Neuronal stem cell (in vitro differentiated cells): ENCODE results near the gene FOXP1.

Experiments
- DNase-seq: peaks from one replicate; pipeline ENCODE4 v3.0.0-alpha.2; 2013; ENCODE audit warnings: low spot score
- H2AFZ ChIP-seq: one replicate; pipeline ENCODE4 v1.6.1; 2013; ENCODE audit warnings: mild to moderate bottlenecking, low read length, inconsistent platforms
- H2AK5ac ChIP-seq: 2 replicates; pipeline ENCODE4 v1.6.1; 2013; ENCODE audit warnings: low read depth, mild to moderate bottlenecking, inconsistent platforms, low read length, moderate library complexity, mixed read lengths
- H2BK120ac ChIP-seq: 2 replicates; pipeline ENCODE4 v1.6.1; 2013; ENCODE audit warnings: low read depth, mild to moderate bottlenecking, inconsistent platforms, low read length, moderate library complexity, mixed read lengths
- H2BK12ac ChIP-seq: one replicate; pipeline ENCODE4 v1.6.1; 2013; ENCODE audit warnings: low read length, inconsistent platforms
- H2BK15ac ChIP-seq: 2 replicates; pipeline ENCODE4 v1.6.1; 2013; ENCODE audit warnings: mild to moderate bottlenecking, low read length, inconsistent platforms, mixed read lengths
- H2BK5ac ChIP-seq: one replicate; pipeline ENCODE4 v1.6.1; 2013; ENCODE audit warnings: inconsistent platforms, mild to moderate bottlenecking, low read length, moderate library complexity
- H3K14ac ChIP-seq: one replicate; pipeline ENCODE4 v1.6.1; 2013; ENCODE audit warnings: low read length, inconsistent platforms
- H3K18ac ChIP-seq: 2 replicates; pipeline ENCODE4 v1.6.1; 2013; ENCODE audit warnings: low read length, inconsistent platforms
- H3K23ac ChIP-seq: 2 replicates; pipeline ENCODE4 v1.6.1; 2013; ENCODE audit warnings: low read depth, mild to moderate bottlenecking, mixed read lengths, low read length, inconsistent platforms; ENCODE audit not compliant: poor library complexity
- H3K27ac ChIP-seq: replicated peaks from 3 replicates; pipeline ENCODE4 v1.5.1; 2013; ENCODE audit warnings: low read length, inconsistent platforms
- H3K27me3 ChIP-seq, 3 experiments: 2 replicates each; pipeline ENCODE4 v1.6.1; 2013; ENCODE audit warnings: low read length in 3 of 3, mild to moderate bottlenecking in 2 of 3, inconsistent platforms in 1 of 3, low read depth in 1 of 3, mixed read lengths in 1 of 3, moderate library complexity in 1 of 3; ENCODE audit not compliant: control insufficient read depth in 3 of 3, insufficient read depth in 3 of 3
- H3K36me3 ChIP-seq, 2 donors: replicated peaks in 1 of 2; 2 replicates each; pipeline ENCODE4 v1.6.1; 2013; ENCODE audit warnings: low read length in 2 of 2; ENCODE audit not compliant: control insufficient read depth in 2 of 2, insufficient read depth in 2 of 2
- H3K4ac ChIP-seq: 2 replicates; pipeline ENCODE4 v1.6.1; 2013; ENCODE audit warnings: inconsistent platforms, mild to moderate bottlenecking, low read length, moderate library complexity
- H3K4me1 ChIP-seq, 2 donors: 1 replicate in 1 of 2; 2 replicates in 1 of 2; pipeline ENCODE4 v1.6.1; 2013; ENCODE audit warnings: low read length in 2 of 2, low read depth in 1 of 2; ENCODE audit not compliant: control insufficient read depth in 2 of 2, insufficient read depth in 1 of 2
- H3K4me2 ChIP-seq: one replicate; pipeline ENCODE4 v1.6.1; 2013; ENCODE audit warnings: mild to moderate bottlenecking, low read length, inconsistent platforms; ENCODE audit not compliant: insufficient read depth, poor library complexity, severe bottlenecking
- H3K4me3 ChIP-seq, 2 donors: 2 replicates each; pipeline ENCODE4 v1.5.1; 2013; ENCODE audit warnings: low read length in 2 of 2, mild to moderate bottlenecking in 2 of 2, inconsistent platforms in 1 of 2, moderate library complexity in 1 of 2
- H3K79me1 ChIP-seq: one replicate; pipeline ENCODE4 v1.6.1; 2013; ENCODE audit warnings: low read depth, mild to moderate bottlenecking, inconsistent platforms, low read length, moderate library complexity
- H3K9ac ChIP-seq: one replicate; pipeline ENCODE4 v1.6.1; 2013; ENCODE audit warnings: mild to moderate bottlenecking, low read depth, low read length, inconsistent platforms; ENCODE audit not compliant: poor library complexity
- H3K9me3 ChIP-seq, 2 donors: replicated peaks in 1 of 2; 2 replicates each; pipeline versions ENCODE3 to v1.6.1; 2013; ENCODE audit warnings: low read length in 2 of 2, mild to moderate bottlenecking in 2 of 2, inconsistent platforms in 1 of 2, low read depth in 1 of 2, mixed read lengths in 1 of 2, moderate library complexity in 1 of 2; ENCODE audit not compliant: control insufficient read depth in 2 of 2, insufficient read depth in 1 of 2
- H4K8ac ChIP-seq: one replicate; pipeline ENCODE4 v1.6.1; 2013; ENCODE audit warnings: low read depth, mild to moderate bottlenecking, inconsistent platforms, low read length, moderate library complexity
- H4K91ac ChIP-seq: one replicate; pipeline ENCODE4 v1.6.1; 2013; ENCODE audit warnings: low read length, low read depth, mild to moderate bottlenecking, inconsistent platforms; ENCODE audit not compliant: poor library complexity
- WGBS, 2 donors: extraction: QIAGEN DNeasy Blood & Tissue Kit; methylation state at CpG; one replicate each; pipeline ENCODE4 v1.1.7; 2013; ENCODE audit warnings: missing lambda C conversion rate in 2 of 2, mixed read lengths in 1 of 2; ENCODE audit not compliant: insufficient read length in 2 of 2, insufficient replicate concordance in 1 of 2; ENCODE audit errors: extremely low coverage in 2 of 2; 5-methylcytosine and 5-hydroxymethylcytosine counted together

Gene FOXP1

GRCh38 chr3:71264840-71265239 lies 318.7 kb downstream of the FOXP1 start:
- Histone ChIP-seq H3K4me1 (peaks cover 0 to 2% of the 10 kb centered on the region in 2 donors), H2BK12ac (no peak overlapping the region), H3K23ac (no peak overlapping the region), H3K9ac (no peak overlapping the region), H3K79me1 (no peaks in the 10 kb centered on the region), H2BK15ac (no peak overlapping the region), H3K4ac (no peak overlapping the region), H3K14ac (no peak overlapping the region), H3K27ac (no peak overlapping the region), H3K4me3 (no peak overlapping the region), H2BK120ac (no peak overlapping the region), H4K91ac (no peak overlapping the region), H4K8ac (no peak overlapping the region), H3K9me3 (no peaks in the 10 kb centered on the region), H2BK5ac (no peak overlapping the region), H3K18ac (no peak overlapping the region), H3K27me3 (no peaks in the 10 kb centered on the region), H2AFZ (no peak overlapping the region), H3K4me2 (no peak overlapping the region), H2AK5ac (no peak overlapping the region), H3K36me3 (no peaks in the 10 kb centered on the region)
- no peak for DNase-seq
- no CpG with 5 or more reads among the region's 2 CpGs for WGBS, 2 donors

- H2BK12ac ChIP-seq = no peak overlapping the region
- H3K23ac ChIP-seq = no peak overlapping the region
- H4K8ac ChIP-seq = no peak overlapping the region
- H3K27ac ChIP-seq = no peak overlapping the region
- H3K4me2 ChIP-seq = no peak overlapping the region
- no peak overlapping the region for H3K4me3 ChIP-seq
- no peaks in the 10 kb centered on the region for H3K27me3 ChIP-seq
- DNase-seq = no peak
- H3K9ac ChIP-seq = no peak overlapping the region
- H2BK120ac ChIP-seq = no peak overlapping the region
- no peaks in the 10 kb centered on the region for H3K79me1 ChIP-seq
- H2BK5ac ChIP-seq = no peak overlapping the region
- WGBS, 2 donors = no CpG with 5 or more reads among the region's 8 CpGs
- H4K91ac ChIP-seq = no peak overlapping the region
- no peak overlapping the region for H3K14ac ChIP-seq
- peaks cover 4 to 9% of the 10 kb centered on the region in 2 donors for H3K4me1 ChIP-seq
- no peaks in the 10 kb centered on the region for H3K36me3 ChIP-seq
- no peak overlapping the region for H3K18ac ChIP-seq
- no peak overlapping the region for H3K4ac ChIP-seq
- no peak overlapping the region for H2BK15ac ChIP-seq
- H3K9me3 ChIP-seq = no peaks in the 10 kb centered on the region
- H2AK5ac ChIP-seq = no peak overlapping the region
- no peak overlapping the region for H2AFZ ChIP-seq
Observed at GRCh38 chr3:71262364-71263265, 320.9 kb downstream of the FOXP1 start.

GRCh38 chr3:71260782-71261181 lies 322.7 kb downstream of the FOXP1 start:
- DNase-seq = no peak
- Histone ChIP-seq H3K4ac (no peak overlapping the region), H2AK5ac (no peak overlapping the region), H3K4me2 (no peak overlapping the region), H4K8ac (no peak overlapping the region), H2AFZ (no peak overlapping the region), H3K18ac (no peak overlapping the region), H3K14ac (no peak overlapping the region), H3K27ac (no peak overlapping the region), H4K91ac (no peak overlapping the region), H3K27me3 (no peaks in the 10 kb centered on the region), H3K23ac (no peak overlapping the region), H3K4me1 (peaks cover 6 to 9% of the 10 kb centered on the region in 2 donors), H3K4me3 (no peak overlapping the region), H3K9me3 (no peaks in the 10 kb centered on the region), H3K36me3 (no peaks in the 10 kb centered on the region), H2BK12ac (no peak overlapping the region), H2BK120ac (no peak overlapping the region), H3K79me1 (no peaks in the 10 kb centered on the region), H2BK5ac (no peak overlapping the region), H2BK15ac (no peak overlapping the region), H3K9ac (no peak overlapping the region)
- no CpG with 5 or more reads among the region's 8 CpGs for WGBS, 2 donors

GRCh38 chr3:71258526-71258925 lies 325.0 kb downstream of the FOXP1 start:
- H3K14ac ChIP-seq = no peak overlapping the region
- DNase-seq = no peak
- no peak overlapping the region for H2BK12ac ChIP-seq
- no peaks in the 10 kb centered on the region for H3K79me1 ChIP-seq
- H2AFZ ChIP-seq = no peak overlapping the region
- no peak overlapping the region for H2BK120ac ChIP-seq
- no CpG with 5 or more reads among the region's 3 CpGs for WGBS, 2 donors
- no peaks in the 10 kb centered on the region for H3K27me3 ChIP-seq
- H2BK15ac ChIP-seq = no peak overlapping the region
- no peak overlapping the region for H4K91ac ChIP-seq
- H3K9me3 ChIP-seq = no peaks in the 10 kb centered on the region
- H4K8ac ChIP-seq = no peak overlapping the region
- H3K4me1 ChIP-seq = peaks cover 6 to 9% of the 10 kb centered on the region in 2 donors
- H2AK5ac ChIP-seq = no peak overlapping the region
- H3K4me3 ChIP-seq = no peak overlapping the region
- no peak overlapping the region for H3K23ac ChIP-seq
- no peak overlapping the region for H3K9ac ChIP-seq
- no peak overlapping the region for H3K27ac ChIP-seq
- no peaks in the 10 kb centered on the region for H3K36me3 ChIP-seq
- H3K4ac ChIP-seq = no peak overlapping the region
- H3K18ac ChIP-seq = no peak overlapping the region
- H3K4me2 ChIP-seq = no peak overlapping the region
- H2BK5ac ChIP-seq = no peak overlapping the region
